ENCODE results near the gene MACROH2A2. TPM values are rescaled to one million over a fixed set of nuclear protein-coding genes. Genes with fewer than 3 reads are reported as not detected.

MACROH2A2 gene
- total RNA-seq, 2 donors from 2014 or later, result 177 to 187 TPM

GRCh38 chr10:70106958-70107791 is 54.5 kb downstream of the MACROH2A2 start:
- no peak overlapping the region for H3K4me3 Mint-ChIP-seq
- Histone ChIP-seq H3K36me3 (ENCODE audit: control insufficient read depth, insufficient read depth, low read length) (peaks cover 64% of the 10 kb centered on the region), H3K4me3 (ENCODE audit: low read length) (no peak overlapping the region), H3K27ac (ENCODE audit: low read depth, low read length) (no peak overlapping the region), H3K9ac (ENCODE audit: extremely low read depth, low read length, poor library complexity, severe bottlenecking) (no peak overlapping the region), H3K9me3 (ENCODE audit: control insufficient read depth, low read length) (no peaks in the 10 kb centered on the region), H3K27me3 (ENCODE audit: control insufficient read depth, insufficient read depth, low read length, poor library complexity, severe bottlenecking) (no peaks in the 10 kb centered on the region), H3K4me1 (ENCODE audit: control insufficient read depth, insufficient read depth, low read length) (no peaks in the 10 kb centered on the region)
- H3K27me3 Mint-ChIP-seq (ENCODE audit: insufficient read depth), result no peaks in the 10 kb centered on the region
- H3K36me3 Mint-ChIP-seq (ENCODE audit: low read depth), result peaks cover 72% of the 10 kb centered on the region
- no peaks in the 10 kb centered on the region for H3K9me3 Mint-ChIP-seq
- H3K27ac Mint-ChIP-seq, result no peak overlapping the region
- WGBS, 2 experiments (ENCODE audit: insufficient coverage in 1 of 2, insufficient read length in 1 of 2), result 77 to 84% methylated on average over 14 to 22 of the region's 22 CpGs
- peaks cover 4% of the 10 kb centered on the region for H3K4me1 Mint-ChIP-seq
- peak; percentile 93 for DNase-seq
- TF ChIP-seq CTCF (conservative IDR thresholded peaks at IDR 0.05), result peak; percentile 90

- H3K4me1 ChIP-seq (ENCODE audit: control insufficient read depth, insufficient read depth, low read length), result no peaks in the 10 kb centered on the region
- no peak overlapping the region for H3K9ac ChIP-seq (ENCODE audit: extremely low read depth, low read length, poor library complexity, severe bottlenecking)
- peaks cover 4% of the 10 kb centered on the region for H3K4me1 Mint-ChIP-seq
- no peak overlapping the region for H3K4me3 Mint-ChIP-seq
- H3K27me3 ChIP-seq (ENCODE audit: control insufficient read depth, insufficient read depth, low read length, poor library complexity, severe bottlenecking), result no peaks in the 10 kb centered on the region
- H3K27ac ChIP-seq (ENCODE audit: low read depth, low read length), result no peak overlapping the region
- no peak for DNase-seq
- no peaks in the 10 kb centered on the region for H3K27me3 Mint-ChIP-seq (ENCODE audit: insufficient read depth)
- H3K9me3 ChIP-seq (ENCODE audit: control insufficient read depth, low read length), result no peaks in the 10 kb centered on the region
- 90 to 93% methylated on average over 15 to 18 of the region's 18 CpGs for WGBS, 2 experiments (ENCODE audit: insufficient coverage in 1 of 2, insufficient read length in 1 of 2)
- TF ChIP-seq CTCF (conservative IDR thresholded peaks at IDR 0.05), result no peak
- H3K4me3 ChIP-seq (ENCODE audit: low read length), result no peak overlapping the region
- no peak overlapping the region for H3K27ac Mint-ChIP-seq
- peaks cover 51% of the 10 kb centered on the region for H3K36me3 ChIP-seq (ENCODE audit: control insufficient read depth, insufficient read depth, low read length)
- no peaks in the 10 kb centered on the region for H3K9me3 Mint-ChIP-seq
- peaks cover 70% of the 10 kb centered on the region for H3K36me3 Mint-ChIP-seq (ENCODE audit: low read depth)
Measured at GRCh38 chr10:70109064-70109729, 56.6 kb downstream of the MACROH2A2 start.

- no peak for DNase-seq
- no peaks in the 10 kb centered on the region for H3K27me3 Mint-ChIP-seq (ENCODE audit: insufficient read depth)
- Histone ChIP-seq H3K4me1 (ENCODE audit: control insufficient read depth, insufficient read depth, low read length) (no peaks in the 10 kb centered on the region), H3K27ac (ENCODE audit: low read depth, low read length) (no peak overlapping the region), H3K27me3 (ENCODE audit: control insufficient read depth, insufficient read depth, low read length, poor library complexity, severe bottlenecking) (no peaks in the 10 kb centered on the region), H3K36me3 (ENCODE audit: control insufficient read depth, insufficient read depth, low read length) (peaks cover 46% of the 10 kb centered on the region), H3K4me3 (ENCODE audit: low read length) (no peak overlapping the region), H3K9me3 (ENCODE audit: control insufficient read depth, low read length) (no peaks in the 10 kb centered on the region), H3K9ac (ENCODE audit: extremely low read depth, low read length, poor library complexity, severe bottlenecking) (no peak overlapping the region)
- no peak for TF ChIP-seq CTCF (conservative IDR thresholded peaks at IDR 0.05)
- H3K9me3 Mint-ChIP-seq, result no peaks in the 10 kb centered on the region
- peaks cover 53% of the 10 kb centered on the region for H3K36me3 Mint-ChIP-seq (ENCODE audit: low read depth)
- no peak overlapping the region for H3K27ac Mint-ChIP-seq
- H3K4me3 Mint-ChIP-seq, result no peak overlapping the region
- peaks cover 10% of the 10 kb centered on the region for H3K4me1 Mint-ChIP-seq
- WGBS, 2 experiments (ENCODE audit: insufficient coverage in 1 of 2, insufficient read length in 1 of 2), result 95 to 97% methylated on average over 17 to 22 of the region's 22 CpGs
Measured at GRCh38 chr10:70111496-70111895, 58.9 kb downstream of the MACROH2A2 start.

Data from endodermal cell (in vitro differentiated cells).